Natural killer cell (primary cell): ENCODE measurements around the gene PTPRT. TPM values are rescaled to one million over a fixed set of nuclear protein-coding genes. Genes with fewer than 3 reads are reported as not detected.

ENCODE experiments used
- ATAC-seq, 3 donors: fragments of 150-1000 bp in 2 of 3; fragments of 200-7000 bp in 1 of 3; cut with Tn5 transposase; 1 replicate in 1 of 3; 2 replicates in 2 of 3; pipeline ENCODE4 v1.10.0; 2021; ENCODE audit warnings: mild to moderate bottlenecking in 2 of 3, moderate library complexity in 2 of 3
- DNase-seq, 2 donors: peaks; one replicate each; pipeline versions ENCODE4 v3.0.0 to v3.0.0-alpha.2; 2013 to 2021; ENCODE audit warnings: mixed read lengths in 1 of 2
- H3K27ac ChIP-seq: one replicate; pipeline ENCODE4 v1.5.1; 2013; ENCODE audit warnings: mild to moderate bottlenecking, low read length
- H3K27me3 ChIP-seq: one replicate; pipeline ENCODE4 v1.6.1; 2013; ENCODE audit warnings: low read length; ENCODE audit not compliant: control insufficient read depth, insufficient read depth
- H3K36me3 ChIP-seq: one replicate; pipeline ENCODE4 v1.6.1; 2013; ENCODE audit warnings: low read length; ENCODE audit not compliant: control insufficient read depth, insufficient read depth
- H3K4me1 ChIP-seq: one replicate; pipeline ENCODE4 v1.6.1; 2013; ENCODE audit warnings: low read length; ENCODE audit not compliant: control insufficient read depth, insufficient read depth
- H3K4me3 ChIP-seq: one replicate; pipeline ENCODE4 v1.5.1; 2013; ENCODE audit warnings: low read length
- H3K9me3 ChIP-seq: one replicate; pipeline ENCODE4 v1.6.1; 2013; ENCODE audit warnings: low read length; ENCODE audit not compliant: control insufficient read depth, insufficient read depth
- H3K27ac Mint-ChIP-seq, 2 donors: one replicate each; pipeline ENCODE4 v1.8.0; 2022; ENCODE audit warnings: mild to moderate bottlenecking in 2 of 2, mixed read lengths in 2 of 2, moderate library complexity in 1 of 2
- H3K27me3 Mint-ChIP-seq, 2 donors: one replicate each; pipeline ENCODE4 v1.8.0; 2022; ENCODE audit warnings: low read depth in 2 of 2, mixed read lengths in 2 of 2
- H3K36me3 Mint-ChIP-seq: one replicate; pipeline ENCODE4 v1.8.0; 2022; ENCODE audit warnings: mixed read lengths
- H3K4me1 Mint-ChIP-seq, 2 donors: one replicate each; pipeline ENCODE4 v1.8.0; 2022; ENCODE audit warnings: mixed read lengths in 2 of 2
- H3K4me3 Mint-ChIP-seq: one replicate; pipeline ENCODE4 v1.8.0; 2022; ENCODE audit warnings: mild to moderate bottlenecking, moderate library complexity, mixed read lengths
- H3K9me3 Mint-ChIP-seq, 2 donors: one replicate each; pipeline ENCODE4 v1.8.0; 2022; ENCODE audit warnings: mixed read lengths in 2 of 2
- WGBS: methylation state at CpG from one replicate; pipeline ENCODE4 v1.1.7; 2013; ENCODE audit warnings: missing lambda C conversion rate; ENCODE audit not compliant: insufficient coverage; 5-methylcytosine and 5-hydroxymethylcytosine counted together
- intact Hi-C: fragments of 100-400 bp; cut with micrococcal nuclease; formaldehyde crosslinking; loops from one replicate; pipeline ENCODE4 v1.14.2; 2022
- total RNA-seq, 4 donors: library from RNA; stranded (reverse); fragments of 120-200 nt in 1 of 4; gene quantifications; one replicate each; pipeline versions ENCODE4 v1.2.3 to v1.2.4, GENCODE V29; 2013 to 2022
- TF ChIP-seq, protein P1 (sequence below): fragments of 200-600 bp; IDR thresholded peaks from one replicate; pipeline ENCODE4 v1.8.0; 2022; ENCODE audit warnings: antibody characterized with exemption

The PTPRT gene
- total RNA-seq, 3 donors from 2014 or later (not counting 1 experiment from before 2014, with no cell fraction given) = not detected

GRCh38 chr20:42095221-42095620 is 1094.5 kb downstream of the PTPRT start:
- DNase-seq (no peak), ATAC-seq (no peak)
- no peak overlapping the region for H3K4me3 ChIP-seq
- Mint-ChIP-seq H3K4me1 (no peaks in the 10 kb centered on the region), H3K27ac (no peak overlapping the region), H3K9me3 (peaks cover 3% of the 10 kb centered on the region in 2 donors), H3K27me3 (peaks cover 0 to 3% of the 10 kb centered on the region in 2 donors), H3K4me3 (no peak overlapping the region), H3K36me3 (no peaks in the 10 kb centered on the region)
- no peaks in the 10 kb centered on the region for H3K9me3 ChIP-seq
- no peaks in the 10 kb centered on the region for H3K36me3 ChIP-seq
- no peak overlapping the region for H3K27ac ChIP-seq
- 80% methylated on average over 2 of the region's 2 CpGs for WGBS
- H3K4me1 ChIP-seq = no peaks in the 10 kb centered on the region
- intact Hi-C loops = no loop called here
- TF ChIP-seq, protein P1, sequence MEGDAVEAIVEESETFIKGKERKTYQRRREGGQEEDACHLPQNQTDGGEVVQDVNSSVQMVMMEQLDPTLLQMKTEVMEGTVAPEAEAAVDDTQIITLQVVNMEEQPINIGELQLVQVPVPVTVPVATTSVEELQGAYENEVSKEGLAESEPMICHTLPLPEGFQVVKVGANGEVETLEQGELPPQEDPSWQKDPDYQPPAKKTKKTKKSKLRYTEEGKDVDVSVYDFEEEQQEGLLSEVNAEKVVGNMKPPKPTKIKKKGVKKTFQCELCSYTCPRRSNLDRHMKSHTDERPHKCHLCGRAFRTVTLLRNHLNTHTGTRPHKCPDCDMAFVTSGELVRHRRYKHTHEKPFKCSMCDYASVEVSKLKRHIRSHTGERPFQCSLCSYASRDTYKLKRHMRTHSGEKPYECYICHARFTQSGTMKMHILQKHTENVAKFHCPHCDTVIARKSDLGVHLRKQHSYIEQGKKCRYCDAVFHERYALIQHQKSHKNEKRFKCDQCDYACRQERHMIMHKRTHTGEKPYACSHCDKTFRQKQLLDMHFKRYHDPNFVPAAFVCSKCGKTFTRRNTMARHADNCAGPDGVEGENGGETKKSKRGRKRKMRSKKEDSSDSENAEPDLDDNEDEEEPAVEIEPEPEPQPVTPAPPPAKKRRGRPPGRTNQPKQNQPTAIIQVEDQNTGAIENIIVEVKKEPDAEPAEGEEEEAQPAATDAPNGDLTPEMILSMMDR = no peak
- H3K27me3 ChIP-seq = no peaks in the 10 kb centered on the region

- Mint-ChIP-seq H3K4me1 (no peaks in the 10 kb centered on the region), H3K27ac (no peak overlapping the region), H3K9me3 (peaks cover 3% of the 10 kb centered on the region in 2 donors), H3K27me3 (peaks cover 0 to 3% of the 10 kb centered on the region in 2 donors), H3K36me3 (no peaks in the 10 kb centered on the region), H3K4me3 (no peak overlapping the region)
- no peaks in the 10 kb centered on the region for H3K4me1 ChIP-seq
- intact Hi-C loops = no loop called here
- H3K27me3 ChIP-seq = no peaks in the 10 kb centered on the region
- H3K4me3 ChIP-seq = no peak overlapping the region
- no peak overlapping the region for H3K27ac ChIP-seq
- 81% methylated on average over 14 of the region's 14 CpGs for WGBS
- no peak for ATAC-seq
- TF ChIP-seq, protein P1 = no peak
- DNase-seq = no peak
- no peaks in the 10 kb centered on the region for H3K36me3 ChIP-seq
- no peaks in the 10 kb centered on the region for H3K9me3 ChIP-seq
Measured at GRCh38 chr20:42093542-42094440, 1095.9 kb downstream of the PTPRT start.

DNA sequence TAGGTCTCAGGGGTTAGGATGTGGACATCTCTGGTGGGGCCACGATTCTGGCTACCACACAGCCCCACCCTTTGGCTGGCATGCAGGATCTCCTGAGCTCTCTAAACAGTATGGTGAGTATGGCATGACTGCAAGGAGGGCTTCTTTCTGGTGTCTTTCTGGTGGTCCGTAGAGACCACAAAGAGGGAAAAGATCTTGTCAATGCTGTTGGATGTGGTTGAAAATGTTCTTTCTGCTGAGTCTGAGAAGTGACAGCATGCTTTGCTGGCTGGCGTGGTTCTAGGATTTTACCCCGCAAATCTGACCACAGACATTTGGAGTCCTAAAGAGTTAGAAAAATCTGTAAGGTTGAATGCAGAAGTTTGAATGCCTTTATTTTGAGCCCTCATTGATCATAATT is 1096.7 kb downstream of the PTPRT start:
- Histone ChIP-seq H3K27me3 (no peaks in the 10 kb centered on the region), H3K36me3 (no peaks in the 10 kb centered on the region), H3K4me1 (no peaks in the 10 kb centered on the region), H3K4me3 (no peak overlapping the region), H3K27ac (no peak overlapping the region), H3K9me3 (no peaks in the 10 kb centered on the region)
- H3K27me3 Mint-ChIP-seq = peaks cover 0 to 3% of the 10 kb centered on the region in 2 donors
- no peaks in the 10 kb centered on the region for H3K4me1 Mint-ChIP-seq
- H3K36me3 Mint-ChIP-seq = no peaks in the 10 kb centered on the region
- DNase-seq (no peak), ATAC-seq (no peak)
- TF ChIP-seq, protein P1 = no peak
- no peak overlapping the region for H3K4me3 Mint-ChIP-seq
- intact Hi-C loops = no loop called here
- 52% methylated on average over 3 of the region's 4 CpGs for WGBS
- peaks cover 3% of the 10 kb centered on the region in 2 donors for H3K9me3 Mint-ChIP-seq
- H3K27ac Mint-ChIP-seq = no peak overlapping the region
